NCI-H82 treated with DMSO at 0.1 percent for 48 hours (cell line): ENCODE measurements around the gene SLC15A4.
"Not testable (repeated sequence)": the region's sequence is repeated elsewhere in the genome, so short reads cannot be mapped to it uniquely, and the experiment has no call there.

Source experiments
- DNase-seq: peaks from one replicate; lab custom pipeline; 2025; ENCODE audit not compliant: unreplicated experiment; lab: John Stamatoyannopoulos, UW

SLC15A4 gene

GRCh38 chr12:128823916-128824839 lies at the start of gene SLC15A4:
Gene SLC15A4, minus strand, starts transcription at chr12:128823958. Its CDS starts 15 bp downstream, at chr12:128823943.
- peak; percentile 80 for DNase-seq

DNA sequence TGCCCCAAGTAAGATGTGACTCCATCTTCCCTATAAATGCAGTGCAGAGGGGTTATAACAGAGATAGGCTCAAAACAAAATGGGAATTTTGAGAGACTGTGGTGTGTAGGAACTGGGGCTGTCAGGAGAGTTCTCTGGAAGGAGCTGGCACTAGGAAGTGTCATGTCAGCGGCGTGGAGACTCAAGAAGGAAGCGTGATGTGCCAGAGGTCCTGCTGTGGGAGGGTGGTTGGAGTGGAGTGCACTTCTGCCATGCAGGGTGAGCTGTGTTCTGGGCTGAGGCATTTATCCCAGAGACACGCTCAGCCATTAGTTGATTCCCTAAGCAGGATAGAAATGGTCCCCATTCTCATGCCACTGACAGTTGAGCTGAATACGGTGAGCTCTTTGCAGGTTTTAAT lies 48.5 kb upstream of the SLC15A4 start:
- DNase-seq: no peak

GRCh38 chr12:128871516-128871892 lies 47.7 kb upstream of the SLC15A4 start:
- no peak for DNase-seq

DNA sequence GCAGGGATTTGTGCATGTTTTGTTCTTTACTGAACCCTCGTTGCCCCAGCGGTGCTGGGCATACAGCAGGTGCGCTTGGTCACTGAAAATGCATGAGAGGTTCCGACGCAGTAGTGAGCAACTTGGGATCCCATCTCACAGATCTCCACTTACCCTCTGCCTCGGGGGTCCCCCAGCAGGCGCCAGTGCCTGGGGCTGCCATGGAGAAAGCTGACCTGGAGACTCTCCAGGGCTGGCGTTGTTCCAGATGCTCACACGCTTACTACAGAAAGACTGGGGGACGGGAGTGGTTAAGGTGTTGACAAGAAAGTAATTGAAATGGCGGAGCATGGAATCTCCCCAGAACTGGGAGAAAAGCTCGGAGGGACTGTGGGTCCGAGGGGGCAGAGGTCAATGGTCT lies 43.7 kb upstream of the SLC15A4 start:
- DNase-seq: no peak

GRCh38 chr12:128864516-128865186 lies 40.9 kb upstream of the SLC15A4 start:
- no peak for DNase-seq

GRCh38 chr12:128863957-128864356 lies 40.2 kb upstream of the SLC15A4 start:
- no peak for DNase-seq

GRCh38 chr12:128861226-128862016 lies 37.7 kb upstream of the SLC15A4 start:
- no peak for DNase-seq

DNA sequence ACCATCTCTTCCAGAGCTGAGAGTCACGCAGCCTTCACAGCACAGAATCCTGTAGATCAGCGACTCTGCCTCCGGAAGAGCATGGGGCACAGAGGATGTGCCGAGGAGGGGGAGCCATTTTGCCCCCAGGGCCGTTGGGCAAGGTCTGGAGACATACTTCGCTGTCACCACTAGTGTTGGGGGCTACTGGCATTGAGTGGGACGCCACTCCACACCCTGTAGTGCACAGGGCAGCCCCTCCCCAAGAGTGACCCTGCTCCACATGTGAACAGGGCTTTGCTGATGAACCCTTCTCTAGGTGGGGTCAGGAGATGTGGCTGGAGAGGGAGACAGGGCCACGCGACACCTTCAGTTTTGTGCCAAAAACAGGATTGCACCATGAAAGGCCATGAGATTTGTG lies 35.6 kb upstream of the SLC15A4 start:
- no peak for DNase-seq

DNA sequence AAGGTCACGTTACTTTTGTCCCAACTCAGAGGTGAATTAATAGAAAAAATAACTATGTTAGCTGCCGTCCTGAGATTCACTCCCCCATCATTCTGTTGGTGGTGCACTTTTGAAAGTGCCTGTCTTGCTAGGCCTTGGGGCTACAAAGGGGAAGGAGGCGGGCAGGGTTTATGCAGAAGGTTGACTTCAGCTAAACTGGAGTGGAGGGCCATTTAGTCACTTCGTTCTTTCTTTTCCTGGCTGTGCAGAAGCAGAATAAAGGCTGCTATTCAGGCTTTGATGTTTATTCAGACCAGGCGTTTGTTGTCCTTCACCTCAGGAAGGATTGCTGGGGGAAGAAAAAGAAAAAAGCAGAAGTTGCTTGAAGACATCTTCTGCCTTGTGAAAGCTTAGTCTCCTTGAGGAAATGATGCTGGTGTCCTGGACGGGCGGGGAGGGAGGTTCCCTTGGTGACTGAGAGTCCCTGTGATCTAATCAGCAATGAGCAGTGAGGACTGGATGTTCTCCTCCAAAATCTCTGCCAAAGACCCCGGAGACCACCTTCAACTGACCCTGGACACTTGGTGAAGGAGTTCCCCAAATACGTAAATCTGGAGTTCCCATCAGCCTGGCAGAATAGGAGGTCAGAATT lies 33.5 kb upstream of the SLC15A4 start:
- DNase-seq: no peak

DNA sequence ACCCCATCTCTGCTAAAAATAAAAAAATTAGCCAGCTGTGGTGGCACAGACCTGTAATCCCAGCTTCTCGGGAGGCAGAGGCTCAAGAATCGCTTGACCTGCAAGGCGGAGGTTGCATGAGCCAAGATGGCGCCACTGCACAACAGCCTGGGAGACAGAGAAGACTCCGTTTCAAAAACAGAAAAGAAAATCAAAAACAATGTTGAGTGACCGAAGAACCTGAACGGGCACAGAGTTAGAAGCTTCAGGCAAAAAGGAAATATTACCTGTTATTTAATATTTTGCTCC lies 33.0 kb upstream of the SLC15A4 start:
- no peak for DNase-seq

GRCh38 chr12:128856035-128856790 lies 32.5 kb upstream of the SLC15A4 start:
- peak; percentile 7 for DNase-seq

GRCh38 chr12:128853600-128854197 lies 29.9 kb upstream of the SLC15A4 start:
- no peak for DNase-seq

DNA sequence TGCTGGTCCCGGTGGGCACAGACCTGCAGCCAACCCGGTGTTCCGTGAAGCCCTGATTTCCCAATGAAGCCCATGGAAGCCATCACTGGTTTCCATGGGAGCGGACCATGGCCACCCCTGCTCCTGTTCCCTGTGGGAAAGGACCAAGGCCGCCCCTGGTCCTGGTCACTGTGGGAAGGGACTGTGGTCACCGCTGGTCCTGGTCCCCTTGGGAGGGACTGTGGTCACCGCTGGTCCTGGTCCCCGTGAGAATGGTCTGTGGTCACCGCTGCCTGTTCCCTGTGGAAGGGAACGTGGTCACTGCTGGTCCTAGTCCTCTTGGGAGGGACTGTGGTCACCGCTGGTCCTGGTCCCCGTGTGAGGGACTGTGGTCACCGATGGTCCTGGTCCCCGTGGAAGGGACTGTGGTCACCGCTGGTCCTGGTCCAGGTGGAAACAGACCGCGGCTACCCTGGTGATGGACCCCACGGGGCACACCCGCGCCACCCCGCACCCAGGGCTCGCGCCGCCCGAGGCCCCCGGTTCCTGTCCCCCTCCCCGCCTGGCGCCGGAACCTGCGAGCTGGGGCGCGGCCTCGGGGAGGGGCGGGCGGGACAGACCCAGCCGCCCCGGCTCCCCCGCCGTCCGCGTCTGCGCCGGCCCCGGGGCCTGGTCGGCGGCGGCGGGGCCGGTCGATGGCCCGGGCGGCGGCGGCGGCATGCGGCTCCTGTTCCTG lies 29.3 kb upstream of the SLC15A4 start, which contains the start of gene GLT1D1:
Gene GLT1D1 (plus strand): TSS at position 594 of the 715 bp plus-strand sequence. CDS start 104 bp downstream, at position 698.
- no peak for DNase-seq

DNA sequence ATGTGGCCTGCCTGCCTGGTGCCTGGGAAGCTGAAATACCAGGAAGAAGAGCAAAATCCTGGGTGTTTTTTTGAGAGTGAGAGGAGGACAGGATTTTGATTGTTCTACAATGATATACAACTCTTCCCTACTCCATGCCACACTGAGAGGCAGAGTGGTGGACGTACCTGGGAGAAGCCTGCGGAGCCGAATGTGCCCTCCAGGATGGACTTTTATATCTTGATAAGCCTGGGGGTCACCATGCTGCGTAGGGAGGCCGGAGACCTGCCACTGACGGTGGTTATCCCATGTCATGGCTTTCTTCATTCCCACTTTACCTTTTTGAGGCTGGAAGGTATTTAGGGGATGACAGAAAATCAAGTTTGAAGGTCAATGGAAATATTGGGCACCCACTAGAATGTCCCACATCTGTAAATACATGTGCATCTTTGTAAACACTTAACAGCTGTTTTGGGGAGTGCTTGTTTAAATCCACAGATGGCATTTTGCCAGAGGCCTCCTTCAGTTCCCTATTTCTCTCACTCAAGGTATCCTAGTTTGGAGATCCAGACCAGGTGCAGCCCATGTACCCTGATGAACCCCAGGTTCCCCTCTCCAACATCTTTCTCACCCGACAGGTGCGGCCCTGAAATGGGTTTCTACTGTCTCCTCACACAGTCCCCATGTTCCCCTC lies 28.4 kb upstream of the SLC15A4 start:
- DNase-seq: no peak

- DNase-seq: not testable (repeated sequence)
Measured at GRCh38 chr12:128851429-128851828, 27.7 kb upstream of the SLC15A4 start.

DNA sequence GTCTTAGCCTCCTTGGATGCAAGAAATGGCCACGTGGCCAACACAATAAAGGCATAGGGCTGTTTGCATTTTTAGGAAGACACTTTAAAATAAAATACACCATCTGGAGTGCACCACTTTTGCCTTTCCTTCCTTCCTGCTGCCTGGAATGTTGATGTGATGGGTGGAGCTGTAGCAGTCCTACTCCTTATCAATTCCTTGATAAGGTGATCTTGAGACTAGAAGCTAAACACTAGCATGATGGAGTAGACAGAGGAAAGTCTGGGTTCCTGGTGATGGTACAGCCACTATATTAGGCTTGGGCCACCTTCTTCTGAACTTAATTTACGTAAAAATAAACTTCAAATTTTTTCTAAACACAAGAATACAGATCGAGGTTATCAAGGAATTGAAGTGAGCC lies 26.6 kb upstream of the SLC15A4 start:
- no peak for DNase-seq

DNA sequence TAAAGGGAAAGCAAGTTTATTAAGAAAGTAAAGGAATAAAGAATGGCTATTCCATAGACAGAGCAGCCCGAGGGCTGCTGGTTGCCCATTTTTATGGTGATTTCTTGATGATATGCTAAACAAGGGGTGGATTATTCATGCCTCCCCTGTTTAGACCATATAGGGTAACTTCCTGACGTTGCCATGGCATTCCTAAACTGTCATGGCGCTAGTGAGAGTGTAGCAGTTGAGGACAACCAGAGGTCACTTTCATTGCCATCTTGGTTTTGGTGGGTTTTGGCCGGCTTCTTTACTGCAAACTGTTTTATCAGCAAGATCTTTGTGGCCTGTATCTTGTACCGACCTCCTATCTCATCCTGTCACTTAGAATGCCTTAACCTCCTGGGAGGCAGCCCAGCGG lies 26.0 kb upstream of the SLC15A4 start:
- not testable (repeated sequence) for DNase-seq

GRCh38 chr12:128848371-128848770 lies 24.6 kb upstream of the SLC15A4 start:
- no peak for DNase-seq

DNA sequence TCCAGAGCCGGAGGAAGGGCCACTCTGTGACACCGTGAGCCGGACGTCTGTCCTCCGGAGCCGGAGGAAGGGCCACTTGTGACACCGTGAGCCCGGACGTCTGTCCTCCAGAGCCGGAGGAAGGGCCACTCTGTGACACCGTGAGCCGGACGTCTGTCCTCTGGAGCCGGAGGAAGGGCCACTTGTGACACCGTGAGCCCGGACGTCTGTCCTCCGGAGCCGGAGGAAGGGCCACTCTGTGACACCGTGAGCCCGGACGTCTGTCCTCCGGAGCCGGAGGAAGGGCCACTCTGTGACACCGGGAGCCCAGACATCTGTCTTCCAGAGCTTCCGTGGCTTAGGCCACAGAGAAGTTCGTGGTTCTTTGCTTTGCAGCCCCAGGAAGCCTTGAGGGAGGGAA lies 22.9 kb upstream of the SLC15A4 start:
- DNase-seq: not testable (repeated sequence)
